Left lung (tissue), 10 donors: ENCODE data around the gene NRG3. TPM values are rescaled to one million over a fixed set of nuclear protein-coding genes. Genes with fewer than 3 reads are reported as not detected.

Experiments used
- ATAC-seq: fragments of 200-7000 bp; cut with Tn5 transposase; one replicate; pipeline ENCODE4 v1.9.1; 2020; ENCODE audit warnings: moderate library complexity
- DNase-seq, 4 donors: peaks; one replicate each; pipeline ENCODE4 v3.0.0-alpha.2; 2013 to 2020
- H3K27ac ChIP-seq, 2 donors: fragments of 200-600 bp; sonication (generic) in 1 of 2; one replicate each; pipeline versions ENCODE4 v1.5.0 to v1.8.0; 2020 to 2021
- H3K27me3 ChIP-seq, 2 donors: fragments of 200-600 bp; sonication (generic) in 1 of 2; one replicate each; pipeline versions ENCODE4 v1.5.0 to v1.8.0; 2020 to 2021
- H3K36me3 ChIP-seq, 2 donors: fragments of 200-600 bp; sonication (generic) in 1 of 2; one replicate each; pipeline versions ENCODE4 v1.5.0 to v1.8.0; 2020 to 2021
- H3K4me1 ChIP-seq, 2 donors: fragments of 200-600 bp; one replicate each; pipeline ENCODE4 v1.8.0; 2021
- H3K4me3 ChIP-seq, 2 donors: fragments of 200-600 bp; sonication (generic) in 1 of 2; one replicate each; pipeline versions ENCODE4 v1.5.0 to v1.8.0; 2020 to 2021; ENCODE audit warnings: mild to moderate bottlenecking in 1 of 2
- H3K9me3 ChIP-seq, 2 donors: fragments of 200-600 bp; sonication (generic) in 1 of 2; one replicate each; pipeline versions ENCODE4 v1.5.0 to v1.8.0; 2020 to 2021
- intact Hi-C, 2 donors: fragments of 100-400 bp; cut with DNase I; formaldehyde crosslinking; loops; one replicate each; pipeline versions ENCODE4 v1.11.2 to v1.14.2; 2022
- polyA plus RNA-seq, 6 donors: library from polyadenylated mRNA; unstranded; fragments of 120-200 nt; gene quantifications; one replicate each; pipeline ENCODE4 v1.2.1, GENCODE V29; 2013; ENCODE audit not compliant: insufficient read length in 6 of 6
- total RNA-seq, 2 donors: library from RNA; stranded (reverse); fragmentation: NEBNext Ultra II Directional; extraction: Animal tissue kit (Norgen Biotek cat#: 25700); gene quantifications; one replicate each; pipeline ENCODE4 v1.2.1, GENCODE V29; 2021
- TF ChIP-seq, protein P1 (sequence below), 2 donors: fragments of 200-600 bp; sonication (generic) in 1 of 2; IDR thresholded peaks; one replicate each; pipeline versions ENCODE4 v1.5.0 to v1.8.0; 2021; ENCODE audit warnings: antibody characterized with exemption in 2 of 2
- donor health status: DM: no; HTN: yes; CAD: no.
- donor health status: DM: no; HTN: no; CAD: no.

Gene NRG3
- total and polyA plus RNA-seq, 8 donors: 1.0 to 1.7 (median 1.1) TPM

DNA sequence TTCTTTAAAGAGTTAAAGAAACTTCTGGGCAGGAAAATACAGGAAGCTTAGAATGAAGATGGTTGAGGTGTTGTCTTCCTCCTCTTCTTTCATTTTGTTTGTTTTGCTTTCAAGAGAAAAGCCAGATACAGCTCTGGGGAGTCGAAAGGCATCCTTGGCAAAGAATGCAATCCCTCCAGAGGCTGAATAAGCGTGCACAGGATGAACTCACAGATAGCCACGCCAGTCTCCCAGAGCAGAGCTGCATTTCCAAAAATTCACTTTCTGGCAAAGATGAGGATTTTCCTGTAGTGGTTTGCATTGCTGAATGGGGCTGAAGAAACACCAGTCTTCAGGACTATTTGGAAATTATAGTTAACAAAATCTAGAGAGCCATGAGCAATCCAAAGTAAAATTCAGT lies 336.4 kb downstream of the NRG3 start:
- H3K4me3 ChIP-seq: no peak overlapping the region
- no peaks in the 10 kb centered on the region for H3K4me1 ChIP-seq
- no peaks in the 10 kb centered on the region for H3K27me3 ChIP-seq
- H3K9me3 ChIP-seq: no peaks in the 10 kb centered on the region
- H3K36me3 ChIP-seq: no peaks in the 10 kb centered on the region
- TF ChIP-seq, protein P1, sequence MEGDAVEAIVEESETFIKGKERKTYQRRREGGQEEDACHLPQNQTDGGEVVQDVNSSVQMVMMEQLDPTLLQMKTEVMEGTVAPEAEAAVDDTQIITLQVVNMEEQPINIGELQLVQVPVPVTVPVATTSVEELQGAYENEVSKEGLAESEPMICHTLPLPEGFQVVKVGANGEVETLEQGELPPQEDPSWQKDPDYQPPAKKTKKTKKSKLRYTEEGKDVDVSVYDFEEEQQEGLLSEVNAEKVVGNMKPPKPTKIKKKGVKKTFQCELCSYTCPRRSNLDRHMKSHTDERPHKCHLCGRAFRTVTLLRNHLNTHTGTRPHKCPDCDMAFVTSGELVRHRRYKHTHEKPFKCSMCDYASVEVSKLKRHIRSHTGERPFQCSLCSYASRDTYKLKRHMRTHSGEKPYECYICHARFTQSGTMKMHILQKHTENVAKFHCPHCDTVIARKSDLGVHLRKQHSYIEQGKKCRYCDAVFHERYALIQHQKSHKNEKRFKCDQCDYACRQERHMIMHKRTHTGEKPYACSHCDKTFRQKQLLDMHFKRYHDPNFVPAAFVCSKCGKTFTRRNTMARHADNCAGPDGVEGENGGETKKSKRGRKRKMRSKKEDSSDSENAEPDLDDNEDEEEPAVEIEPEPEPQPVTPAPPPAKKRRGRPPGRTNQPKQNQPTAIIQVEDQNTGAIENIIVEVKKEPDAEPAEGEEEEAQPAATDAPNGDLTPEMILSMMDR (IDR thresholded peaks at IDR 0.05): no peak
- ATAC-seq (no peak), DNase-seq (no peak)
- intact Hi-C loops: no loop called here
- no peak overlapping the region for H3K27ac ChIP-seq

DNA sequence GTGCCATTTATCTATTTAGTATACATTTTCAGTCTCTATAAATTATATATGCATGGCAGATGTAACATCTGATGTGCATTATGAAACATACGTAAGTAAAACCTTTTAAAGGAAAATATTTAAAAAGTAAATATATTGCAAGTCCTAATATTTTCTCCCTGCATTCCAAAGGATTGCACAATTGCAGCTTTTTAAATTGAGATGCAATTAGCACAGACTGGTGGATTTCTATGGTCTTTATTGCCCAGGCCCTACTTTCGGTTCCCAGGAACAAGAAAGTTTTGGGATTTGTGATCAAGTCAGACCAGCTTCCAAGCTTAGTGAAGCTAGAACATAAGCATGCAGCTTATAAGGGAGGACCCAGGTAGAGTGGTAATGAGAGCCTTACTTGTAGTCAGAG lies 337.8 kb downstream of the NRG3 start:
- Histone ChIP-seq H3K27me3 (no peaks in the 10 kb centered on the region), H3K9me3 (no peaks in the 10 kb centered on the region), H3K4me1 (no peaks in the 10 kb centered on the region), H3K27ac (no peak overlapping the region), H3K4me3 (no peak overlapping the region), H3K36me3 (no peaks in the 10 kb centered on the region)
- TF ChIP-seq, protein P1 (IDR thresholded peaks at IDR 0.05): no peak
- DNase-seq (no peak), ATAC-seq (peak; percentile 50)
- intact Hi-C loops: no loop called here

DNA sequence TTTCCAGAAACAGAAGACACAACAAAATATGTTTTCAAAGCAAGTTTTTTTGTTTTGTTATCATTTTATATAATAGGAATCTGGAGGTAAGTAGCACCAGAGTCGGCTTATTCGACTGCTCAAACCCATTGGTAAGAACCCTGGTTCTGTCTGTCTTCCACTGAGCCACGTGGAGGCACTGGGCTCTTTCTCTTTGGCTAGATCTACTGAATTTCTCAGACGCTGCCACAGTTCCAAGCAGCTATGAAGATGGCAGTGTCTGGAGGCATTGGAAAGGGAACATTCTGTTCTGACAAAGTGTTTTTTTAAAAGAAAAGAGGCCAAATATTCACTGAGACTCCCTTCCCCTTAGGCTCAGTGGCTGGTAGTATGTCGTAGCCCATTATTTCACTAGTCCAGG lies 338.8 kb downstream of the NRG3 start:
- H3K27ac ChIP-seq: no peak overlapping the region
- DNase-seq (no peak), ATAC-seq (no peak)
- intact Hi-C loops: no loop called here
- H3K4me1 ChIP-seq: no peaks in the 10 kb centered on the region
- H3K27me3 ChIP-seq: no peaks in the 10 kb centered on the region
- no peaks in the 10 kb centered on the region for H3K36me3 ChIP-seq
- TF ChIP-seq, protein P1 (IDR thresholded peaks at IDR 0.05): no peak
- H3K9me3 ChIP-seq: no peaks in the 10 kb centered on the region
- no peak overlapping the region for H3K4me3 ChIP-seq

DNA sequence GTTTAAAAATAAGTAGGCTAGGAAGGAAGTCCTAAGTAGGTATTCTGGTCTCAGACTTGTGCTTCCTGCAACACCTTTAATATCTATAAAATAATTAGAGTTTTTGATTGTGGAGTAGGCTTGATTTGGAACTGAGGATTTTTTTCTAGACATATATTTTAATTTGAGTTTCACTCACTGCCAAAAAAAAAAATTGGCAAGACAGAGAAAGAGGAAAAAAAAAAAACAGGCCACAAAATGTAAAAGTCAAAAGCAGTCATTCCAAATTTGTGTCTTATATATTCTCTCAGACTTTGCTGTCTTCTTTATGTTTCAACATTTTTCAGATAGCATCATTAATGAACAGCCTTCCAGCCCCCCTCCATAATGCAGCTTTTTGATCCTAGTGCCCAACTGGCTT lies 346.1 kb downstream of the NRG3 start:
- intact Hi-C loops: no loop called here
- H3K4me1 ChIP-seq: no peaks in the 10 kb centered on the region
- no peak overlapping the region for H3K27ac ChIP-seq
- H3K9me3 ChIP-seq: no peaks in the 10 kb centered on the region
- no peaks in the 10 kb centered on the region for H3K36me3 ChIP-seq
- DNase-seq: no peak
- no peak for ATAC-seq
- H3K27me3 ChIP-seq: no peaks in the 10 kb centered on the region
- TF ChIP-seq, protein P1 (IDR thresholded peaks at IDR 0.05): no peak
- no peak overlapping the region for H3K4me3 ChIP-seq

DNA sequence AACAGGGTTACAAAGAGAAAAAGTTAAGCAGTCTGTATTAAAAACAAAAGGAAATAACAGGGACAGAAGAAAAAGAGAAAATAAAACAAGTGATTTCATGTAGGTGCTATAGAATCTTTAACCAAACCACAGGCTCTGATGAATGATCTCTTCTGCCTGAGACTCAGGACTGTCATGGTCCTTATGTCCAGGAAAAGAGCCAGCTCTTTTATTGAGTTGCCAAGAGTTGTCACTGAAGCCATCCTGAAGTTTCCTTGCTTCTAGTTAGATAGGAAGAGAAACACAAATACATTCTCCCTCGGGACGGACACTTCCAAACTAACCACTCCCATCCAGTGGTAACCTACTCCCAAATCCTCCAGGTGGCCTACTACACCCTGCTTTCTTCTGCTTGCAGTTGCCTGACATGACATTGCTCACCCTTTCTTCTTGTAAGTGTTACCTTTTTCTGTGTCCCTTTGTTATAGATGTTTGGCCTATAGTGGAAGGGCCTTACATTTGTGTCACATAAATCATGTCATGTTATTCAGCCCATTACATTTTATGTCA lies 346.7 kb downstream of the NRG3 start:
- H3K27me3 ChIP-seq: no peaks in the 10 kb centered on the region
- no peak overlapping the region for H3K27ac ChIP-seq
- H3K4me1 ChIP-seq: no peaks in the 10 kb centered on the region
- DNase-seq: no peak
- no peak overlapping the region for H3K4me3 ChIP-seq
- ATAC-seq: peak; percentile 91
- TF ChIP-seq, protein P1 (IDR thresholded peaks at IDR 0.05): peak in 1 of 2 donors; percentile 11
- intact Hi-C loops: no loop called here
- H3K9me3 ChIP-seq: no peaks in the 10 kb centered on the region
- H3K36me3 ChIP-seq: no peaks in the 10 kb centered on the region
